CD4-positive, alpha-beta T cell treated with Interleukin-4 for 4 hours (primary cell): ENCODE results near the gene CDKN2D.
"Not testable (repeated sequence)": the region's sequence is repeated elsewhere in the genome, so short reads cannot be mapped to it uniquely, and the experiment has no call there.

Experiments
- DNase-seq: peaks from one replicate; pipeline ENCODE4 v3.0.0-alpha.2; 2020

Gene CDKN2D

DNA sequence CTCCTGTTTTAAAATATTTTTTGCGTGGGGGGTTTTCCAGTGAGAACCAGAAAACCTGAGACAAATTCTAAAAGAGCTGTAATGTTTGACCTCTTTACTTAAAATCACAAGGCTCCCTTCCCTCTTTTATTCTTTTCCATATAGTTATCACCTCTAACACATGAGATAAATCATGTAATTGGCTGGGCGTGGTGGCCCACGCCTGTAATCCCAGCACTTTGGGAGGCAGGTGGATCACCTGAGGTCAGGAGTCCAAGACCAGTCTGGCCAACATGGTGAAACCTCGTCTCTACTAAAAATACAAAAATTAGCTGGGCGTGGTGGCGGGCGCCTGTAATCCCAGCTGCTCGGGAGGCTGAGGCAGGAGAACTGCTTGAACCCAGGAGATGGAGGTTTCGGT lies 17.8 kb downstream of the CDKN2D start:
- not testable (repeated sequence) for DNase-seq

DNA sequence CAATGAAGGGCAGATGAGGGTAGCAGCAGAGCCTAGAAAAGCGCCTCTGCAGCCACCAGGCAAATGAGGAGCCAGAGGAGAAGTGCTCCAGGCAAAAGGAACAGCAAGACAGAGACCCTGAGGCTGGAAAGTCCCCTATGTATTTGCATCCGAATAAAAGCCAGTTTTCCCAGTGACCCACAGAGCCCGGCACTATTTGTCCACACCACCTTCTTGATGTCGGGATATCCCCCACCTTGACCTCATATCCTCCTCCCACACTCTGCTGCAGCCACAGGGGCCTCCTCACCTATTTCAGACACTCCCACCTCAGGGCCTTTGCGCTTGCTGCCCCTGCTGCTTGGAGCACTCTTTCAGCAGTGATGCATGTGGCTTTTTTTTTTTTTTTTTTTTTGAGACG lies 18.4 kb downstream of the CDKN2D start:
- DNase-seq = no peak

DNA sequence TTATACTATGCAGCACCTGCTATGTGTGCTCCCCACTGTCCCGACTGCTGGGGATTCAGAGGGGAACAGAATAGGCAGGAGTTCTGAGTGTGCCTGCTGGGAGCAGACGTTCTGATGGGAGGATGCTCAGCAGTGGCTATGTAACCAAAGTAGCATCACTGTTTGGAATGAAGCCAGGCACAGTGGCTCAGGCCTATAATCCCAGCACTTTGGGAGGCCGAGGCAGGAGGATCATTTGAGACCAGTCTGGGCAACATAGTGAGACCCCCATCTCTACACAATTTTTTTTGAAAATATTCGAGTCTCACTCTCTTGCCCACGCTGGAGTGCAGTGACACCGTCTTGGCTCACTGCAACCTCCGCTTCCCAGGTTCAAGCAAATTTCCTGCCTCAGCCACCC lies 19.0 kb downstream of the CDKN2D start:
- no peak for DNase-seq

DNA sequence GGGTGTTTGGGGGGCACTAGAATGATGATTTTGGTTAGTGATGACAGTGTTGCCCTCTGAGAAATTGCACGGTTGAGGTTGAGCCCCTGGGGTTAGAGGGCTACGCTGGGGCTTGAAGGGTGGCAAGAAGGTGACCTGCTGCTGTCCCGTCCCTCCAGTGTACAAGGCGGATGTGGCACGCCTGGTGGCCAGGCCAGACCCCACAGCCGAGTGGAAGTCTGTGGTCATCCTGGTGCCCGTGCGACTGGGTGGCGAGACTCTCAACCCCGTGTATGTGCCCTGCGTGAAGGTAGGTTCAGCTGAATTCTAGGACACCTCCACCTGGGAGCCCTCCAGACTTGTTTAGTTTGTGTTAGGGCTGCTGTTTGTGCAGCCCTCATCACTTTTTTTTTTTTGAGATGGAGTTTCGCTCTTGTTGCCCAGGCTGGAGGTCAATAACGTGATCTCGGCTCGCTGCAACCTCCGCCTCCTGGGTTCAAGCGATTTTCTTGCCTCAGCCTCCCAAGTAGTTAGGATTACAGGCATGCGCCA lies 20.0 kb downstream of the CDKN2D start:
- DNase-seq = no peak

DNA sequence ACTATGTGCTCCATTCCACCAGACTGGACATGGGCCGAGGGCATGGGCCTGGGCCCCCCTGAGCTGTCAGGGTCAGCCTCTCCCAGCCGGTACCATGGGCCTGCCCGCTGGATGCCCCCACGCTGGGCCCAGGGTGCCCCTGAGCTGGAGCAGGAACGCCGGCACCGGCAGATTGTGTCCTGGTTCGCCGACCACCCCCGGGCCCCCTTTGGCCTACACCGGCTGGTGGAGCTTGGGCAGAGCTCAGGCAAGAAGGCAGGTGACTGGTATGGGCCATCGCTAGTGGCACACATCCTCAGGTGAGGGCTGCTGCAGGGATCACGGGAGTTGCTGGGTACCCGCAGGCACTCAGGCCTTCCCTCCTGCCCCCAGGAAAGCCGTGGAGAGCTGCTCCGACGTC lies 22.0 kb downstream of the CDKN2D start:
- no peak for DNase-seq

DNA sequence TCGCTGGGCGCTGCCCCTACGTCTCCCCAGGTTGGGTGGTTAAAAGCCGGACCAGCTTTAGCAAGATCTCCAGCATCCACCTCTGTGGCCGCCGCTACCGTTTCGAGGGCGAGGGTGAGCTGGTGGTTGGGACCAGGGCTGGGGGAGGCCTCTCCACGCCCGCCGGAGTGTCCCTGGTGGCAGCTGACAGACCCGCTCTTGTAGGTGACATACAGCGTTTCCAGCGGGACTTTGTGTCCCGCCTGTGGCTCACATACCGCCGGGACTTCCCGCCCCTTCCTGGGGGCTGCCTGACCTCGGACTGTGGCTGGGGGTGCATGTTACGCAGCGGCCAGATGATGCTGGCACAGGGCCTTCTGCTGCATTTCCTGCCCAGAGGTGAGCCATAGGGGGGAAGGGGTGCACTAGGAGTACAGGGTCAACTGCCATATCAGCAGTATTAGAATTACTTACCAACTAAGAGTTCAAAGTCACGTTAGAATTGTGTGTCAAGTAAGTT lies 24.0 kb downstream of the CDKN2D start:
- no peak for DNase-seq

DNA sequence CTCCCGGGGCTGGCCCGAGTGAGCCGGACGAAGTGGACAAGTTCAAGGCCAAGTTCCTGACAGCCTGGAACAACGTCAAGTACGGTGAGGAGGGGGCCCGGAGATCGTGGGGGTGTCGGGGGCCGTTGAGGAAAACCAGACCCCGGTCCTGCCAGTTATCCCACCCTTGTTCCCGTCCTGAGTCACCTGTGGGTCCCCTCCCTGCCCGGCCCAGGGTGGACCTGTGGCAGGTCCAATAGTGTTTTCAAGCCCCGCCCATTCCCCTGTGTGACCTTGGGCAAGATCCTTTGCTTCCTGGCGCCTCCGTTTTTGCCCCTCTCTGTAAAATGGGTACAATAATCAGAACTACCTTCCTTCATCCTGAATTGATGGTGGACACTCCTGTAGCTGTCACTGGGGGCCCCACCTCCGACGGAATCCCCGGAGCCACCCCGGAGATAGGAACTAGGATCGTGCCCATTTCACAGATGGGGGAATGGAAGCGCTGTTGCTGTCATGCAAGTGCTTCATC lies 24.5 kb downstream of the CDKN2D start:
- no peak for DNase-seq

DNA sequence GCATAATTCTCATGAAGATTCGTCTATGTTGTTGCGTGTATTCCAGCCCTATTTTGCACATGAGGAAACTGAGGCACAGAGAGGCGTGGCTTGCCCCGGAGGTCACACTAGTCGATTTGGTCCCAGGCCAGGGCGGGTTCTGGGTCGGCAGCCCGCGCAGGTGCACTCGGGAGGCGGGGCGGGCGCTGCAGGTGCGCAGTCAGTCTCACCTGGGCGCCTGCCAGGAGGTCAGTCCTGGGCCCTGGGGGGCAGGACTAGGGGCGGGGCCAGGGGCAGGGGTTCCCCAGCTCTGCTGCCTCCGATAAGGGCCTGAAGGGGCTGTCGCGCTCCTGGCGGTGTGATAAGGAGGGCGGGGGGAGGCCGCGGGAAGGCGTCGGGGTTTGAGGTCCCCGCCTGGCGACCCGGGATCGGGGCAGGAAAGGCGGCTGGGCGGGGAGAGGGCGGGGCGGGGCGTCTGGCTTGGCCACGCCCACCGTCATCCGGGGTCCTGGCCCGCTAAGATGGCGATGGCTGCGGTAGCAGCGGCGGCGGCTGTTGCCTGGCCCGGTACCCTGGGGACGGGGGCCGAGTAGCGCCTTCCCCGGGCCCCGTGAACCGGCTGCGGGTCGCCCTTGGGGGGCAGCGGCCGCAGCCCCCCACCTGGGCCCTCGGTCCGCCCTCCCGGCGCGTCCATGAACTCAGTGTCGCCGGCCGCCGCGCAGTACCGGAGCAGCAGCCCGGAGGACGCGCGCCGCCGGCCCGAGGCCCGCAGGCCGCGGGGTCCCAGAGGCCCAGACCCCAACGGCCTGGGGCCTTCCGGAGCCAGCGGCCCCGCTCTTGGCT lies 25.1 kb downstream of the CDKN2D start, which contains the start of gene ATG4D:
Gene ATG4D (plus strand): TSS at position 485 of the 822 bp plus-strand sequence. CDS start 187 bp downstream, at position 672.
- peak; percentile 73 for DNase-seq

DNA sequence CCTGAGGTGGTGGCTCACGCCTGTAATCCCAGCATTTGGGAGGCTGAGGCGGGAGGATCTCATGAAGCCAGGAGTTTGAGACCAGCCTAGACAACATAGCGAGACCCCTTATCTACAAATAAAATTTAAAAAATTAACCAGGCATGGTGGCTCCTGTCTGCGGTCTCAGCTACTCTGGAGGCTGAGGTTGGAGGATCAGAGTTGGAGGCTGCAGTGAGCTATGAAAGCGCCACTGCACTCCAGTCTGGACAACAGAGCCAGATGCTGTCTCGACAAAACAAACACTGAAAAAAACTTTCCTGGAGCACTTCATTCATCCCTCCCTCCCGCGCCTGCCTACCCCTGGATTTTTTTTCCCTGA lies 25.7 kb downstream of the CDKN2D start:
- DNase-seq = no peak

DNA sequence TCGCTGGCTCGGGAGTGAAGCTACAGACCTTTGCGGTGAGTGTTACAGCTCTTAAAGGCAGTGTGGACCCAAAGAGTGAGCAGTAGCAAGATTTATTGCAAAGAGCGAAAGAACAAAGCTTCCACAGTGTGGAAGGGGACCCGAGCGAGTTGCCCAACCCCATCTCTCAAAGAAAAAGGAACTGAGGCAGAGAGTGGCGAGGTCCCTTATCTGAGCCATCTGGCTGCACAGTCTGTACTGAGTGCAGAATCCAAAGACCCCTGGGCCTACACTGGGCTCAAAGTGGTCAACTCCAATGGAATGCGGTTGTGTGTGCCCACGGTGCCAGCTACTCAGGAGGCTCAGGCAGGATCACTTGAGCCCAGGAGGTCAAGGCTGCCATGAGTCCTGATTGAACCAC lies 29.8 kb downstream of the CDKN2D start:
- DNase-seq = not testable (repeated sequence)

DNA sequence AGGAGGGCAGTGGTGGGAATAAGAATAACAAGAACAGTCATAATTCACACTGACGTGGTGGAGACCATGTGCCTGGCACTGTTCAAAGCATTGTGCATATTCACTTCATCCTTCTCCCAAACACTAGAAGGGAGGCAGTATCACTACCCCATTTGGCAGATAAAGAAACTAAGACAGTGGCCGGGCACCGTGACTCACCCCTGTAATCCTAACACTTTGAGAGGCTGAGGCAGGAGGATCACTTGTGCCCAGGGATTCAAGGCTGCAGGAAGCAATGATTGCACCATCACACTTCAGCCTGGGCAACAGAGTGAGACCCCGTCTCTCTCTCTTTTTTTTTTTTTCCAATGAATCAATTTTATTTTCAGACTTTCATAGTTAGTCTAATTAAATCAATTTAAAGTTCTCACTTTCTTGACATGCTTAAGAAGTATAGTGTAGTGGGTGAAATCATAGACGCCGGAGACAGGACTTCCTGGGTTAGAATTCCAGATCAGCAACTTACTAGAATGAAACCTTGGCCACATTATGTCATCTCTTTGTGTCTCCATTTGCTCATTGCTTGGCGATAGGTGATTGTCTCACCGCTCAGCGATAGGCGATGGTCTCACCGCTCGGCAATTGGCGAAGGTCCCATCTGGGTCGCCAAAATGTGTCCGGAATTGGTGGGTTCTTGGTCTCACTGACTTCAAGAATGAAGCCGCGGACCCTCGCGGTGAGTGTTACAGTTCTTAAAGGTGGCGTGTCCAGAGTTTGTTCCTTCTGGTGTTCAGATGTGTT lies 30.4 kb downstream of the CDKN2D start:
- DNase-seq = no peak

DNA sequence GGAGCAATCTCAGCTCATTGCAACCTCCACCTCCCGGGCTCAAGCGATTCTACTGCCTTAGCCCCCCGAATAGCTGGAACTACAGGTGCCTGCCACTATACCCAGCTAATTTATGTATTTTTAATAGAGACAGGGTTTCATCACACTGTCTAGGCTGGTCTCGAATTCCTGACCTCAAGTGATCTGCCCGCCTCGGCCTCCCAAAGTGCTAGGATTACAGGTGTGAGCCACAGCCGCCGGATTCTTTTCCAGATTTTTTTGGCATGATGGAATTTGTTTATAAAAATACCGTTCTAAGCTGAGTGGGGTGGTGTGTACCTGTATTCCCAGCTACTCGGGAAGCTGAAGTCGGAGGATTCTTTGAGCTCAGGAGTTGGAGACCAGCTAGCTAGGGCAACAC lies 31.1 kb downstream of the CDKN2D start:
- no peak for DNase-seq

DNA sequence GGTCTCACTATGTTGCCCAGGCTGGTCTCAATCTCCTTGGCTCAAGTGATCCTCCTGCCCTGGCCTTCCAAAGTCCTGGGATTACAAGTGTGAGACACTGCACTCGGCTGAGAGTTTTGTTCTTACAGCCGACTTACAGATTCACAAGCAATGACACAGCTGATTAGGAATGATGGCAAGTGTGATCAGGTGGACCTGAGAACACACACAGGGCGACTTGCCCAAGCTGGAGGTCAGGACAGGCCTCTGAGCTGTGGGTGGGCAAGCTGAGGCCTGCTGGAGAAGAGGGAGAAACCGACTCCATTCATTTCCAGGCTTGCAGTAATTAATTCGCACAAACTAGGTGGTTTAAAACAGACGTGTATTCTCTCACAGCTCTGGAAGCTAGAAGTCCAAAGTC lies 33.2 kb downstream of the CDKN2D start:
- DNase-seq = no peak

DNA sequence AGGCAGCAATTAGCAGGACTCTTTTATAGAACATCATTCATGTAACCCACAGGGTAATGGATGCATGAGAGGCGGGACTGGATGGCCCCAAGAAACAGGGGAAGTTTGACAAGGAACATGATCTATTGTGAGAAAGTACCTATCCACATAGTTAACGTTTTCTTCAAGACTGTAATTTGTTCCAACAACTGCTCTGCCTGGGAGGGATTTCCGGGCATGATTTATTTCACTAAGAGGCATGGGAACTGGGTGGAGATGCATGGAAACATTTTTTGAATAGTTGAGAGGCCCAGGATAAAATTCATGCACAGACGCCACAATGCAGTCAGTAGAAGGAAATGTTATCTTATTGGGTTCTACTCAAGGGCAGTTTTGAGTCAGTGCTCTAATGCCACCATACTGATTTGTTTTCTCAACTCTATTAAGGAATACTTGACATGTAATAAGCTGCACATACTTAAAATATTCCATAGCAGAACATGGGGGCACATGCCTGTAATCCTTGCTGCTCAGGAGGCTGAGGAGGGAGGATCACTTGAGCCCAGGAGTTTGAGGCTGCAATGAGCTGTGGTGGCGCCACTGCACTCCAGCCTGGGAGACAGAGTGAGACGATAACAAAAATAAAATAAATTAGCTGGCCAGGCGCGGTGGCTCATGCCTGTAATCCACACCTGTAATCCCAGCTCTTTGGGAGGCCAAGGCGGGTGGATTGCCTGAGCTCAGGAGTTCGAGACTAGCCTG lies 35.0 kb downstream of the CDKN2D start:
- no peak for DNase-seq

DNA sequence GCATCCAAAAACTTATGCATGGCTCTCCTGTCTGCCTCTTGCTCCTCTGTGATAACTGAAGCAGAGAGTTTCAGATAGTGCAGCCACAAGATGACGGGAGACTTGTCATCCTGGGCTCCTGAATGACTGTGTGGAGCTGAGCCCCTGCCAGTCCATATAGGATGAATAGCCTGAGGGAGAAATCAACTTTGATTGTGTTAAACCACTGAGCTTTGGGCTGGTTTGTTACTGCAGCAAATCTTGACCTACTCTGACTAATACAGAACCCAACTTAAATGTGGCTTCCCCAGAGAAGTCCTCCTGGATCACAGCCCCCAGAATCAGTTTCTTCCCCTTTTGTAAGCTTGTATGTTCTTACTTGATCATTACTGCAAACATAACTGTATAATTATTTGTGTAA lies 36.3 kb downstream of the CDKN2D start:
- no peak for DNase-seq

DNA sequence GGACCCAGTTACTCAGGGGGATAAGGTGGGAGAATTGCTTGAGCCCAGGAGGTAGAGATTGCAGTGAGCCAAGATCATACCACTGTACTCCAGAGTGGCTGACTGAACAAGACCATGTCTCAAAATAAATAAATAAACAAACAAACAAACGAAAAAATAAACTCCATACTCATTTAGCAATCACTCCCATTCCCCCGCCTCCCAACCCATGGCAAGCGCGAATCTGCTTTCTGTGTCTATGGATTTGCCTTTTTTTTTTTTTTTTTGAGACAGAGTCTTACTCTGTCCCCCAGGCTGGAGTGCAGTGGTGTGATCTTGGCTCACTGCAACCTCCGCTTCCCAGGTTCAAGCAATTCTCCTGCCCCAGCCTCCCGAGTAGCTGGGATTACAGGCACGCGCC lies 41.9 kb downstream of the CDKN2D start:
- not testable (repeated sequence) for DNase-seq

DNA sequence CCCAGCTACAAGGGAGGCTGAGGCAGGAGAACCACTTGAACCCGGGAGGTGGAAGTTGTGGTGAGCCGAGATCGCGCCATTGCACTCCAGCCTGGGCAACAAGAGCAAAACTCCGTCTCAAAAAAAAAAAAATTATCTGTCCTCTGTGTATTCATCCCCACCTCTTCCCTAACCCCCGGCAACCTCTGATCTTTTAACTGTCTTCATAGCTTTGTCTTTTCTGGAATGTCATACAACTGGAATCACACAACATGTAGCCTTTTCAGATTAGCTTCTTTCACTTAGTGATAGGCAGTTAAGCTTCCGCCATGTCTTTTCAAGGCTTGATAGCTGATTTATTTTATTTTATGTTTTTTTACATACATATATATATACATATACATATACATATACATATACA lies 43.1 kb downstream of the CDKN2D start:
- no peak for DNase-seq

DNA sequence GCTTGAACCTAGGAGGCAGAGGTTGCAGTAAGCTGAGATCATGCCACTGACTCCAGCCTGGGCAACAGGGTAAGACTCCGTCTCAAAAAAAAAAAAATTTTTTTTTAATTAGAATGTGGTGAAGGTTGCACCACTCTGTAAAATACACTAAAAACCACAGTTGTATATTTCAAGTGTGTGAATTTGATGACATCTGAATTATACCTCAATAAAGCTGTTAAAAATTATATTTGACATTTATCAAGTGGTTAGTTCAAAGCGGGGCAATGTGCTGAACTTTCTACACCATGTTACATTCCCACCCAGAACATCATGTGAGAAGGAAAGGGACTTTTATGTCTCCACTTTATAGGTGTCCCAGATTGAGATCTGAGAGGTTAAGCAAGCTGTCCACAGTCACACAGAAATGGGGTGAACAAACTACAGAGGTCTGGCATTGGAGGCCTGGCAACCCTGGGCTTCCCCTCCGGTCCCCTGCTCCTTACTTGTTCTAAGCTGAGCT lies 45.6 kb downstream of the CDKN2D start:
- peak; percentile 53 for DNase-seq

DNA sequence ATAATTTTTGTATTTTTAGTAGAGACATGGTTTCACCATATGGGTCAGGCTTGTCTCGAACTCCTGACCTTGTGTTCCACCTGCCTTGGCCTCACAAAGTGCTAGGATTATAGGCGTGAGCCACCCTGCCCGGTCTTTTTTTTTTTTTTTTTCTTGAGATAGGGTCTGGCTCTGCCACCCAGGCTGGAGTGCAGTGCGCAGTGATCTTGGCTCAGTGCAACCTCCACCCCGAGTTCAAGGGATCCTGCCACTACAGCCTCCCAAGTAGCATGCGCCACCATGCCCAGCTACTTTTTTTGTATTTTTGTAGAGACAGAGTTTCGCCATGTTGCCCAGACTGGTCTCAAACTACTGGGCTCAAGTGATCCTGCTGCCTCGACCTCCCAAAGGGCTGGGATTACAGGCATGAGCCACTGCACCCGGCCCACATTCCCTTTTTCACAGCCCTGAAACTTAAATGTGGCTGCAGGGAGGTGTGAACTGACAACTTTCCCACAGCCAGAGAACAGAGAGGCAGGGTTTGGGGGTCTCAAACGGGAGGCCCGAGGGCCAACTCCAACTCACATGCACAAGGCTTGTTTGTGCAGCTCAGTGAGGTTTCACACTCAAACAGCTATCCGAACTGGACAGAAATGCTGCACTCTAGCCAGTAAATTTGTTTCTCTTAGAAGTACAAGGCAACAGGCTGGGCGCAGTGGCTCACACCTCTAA lies 47.2 kb downstream of the CDKN2D start:
- no peak for DNase-seq

DNA sequence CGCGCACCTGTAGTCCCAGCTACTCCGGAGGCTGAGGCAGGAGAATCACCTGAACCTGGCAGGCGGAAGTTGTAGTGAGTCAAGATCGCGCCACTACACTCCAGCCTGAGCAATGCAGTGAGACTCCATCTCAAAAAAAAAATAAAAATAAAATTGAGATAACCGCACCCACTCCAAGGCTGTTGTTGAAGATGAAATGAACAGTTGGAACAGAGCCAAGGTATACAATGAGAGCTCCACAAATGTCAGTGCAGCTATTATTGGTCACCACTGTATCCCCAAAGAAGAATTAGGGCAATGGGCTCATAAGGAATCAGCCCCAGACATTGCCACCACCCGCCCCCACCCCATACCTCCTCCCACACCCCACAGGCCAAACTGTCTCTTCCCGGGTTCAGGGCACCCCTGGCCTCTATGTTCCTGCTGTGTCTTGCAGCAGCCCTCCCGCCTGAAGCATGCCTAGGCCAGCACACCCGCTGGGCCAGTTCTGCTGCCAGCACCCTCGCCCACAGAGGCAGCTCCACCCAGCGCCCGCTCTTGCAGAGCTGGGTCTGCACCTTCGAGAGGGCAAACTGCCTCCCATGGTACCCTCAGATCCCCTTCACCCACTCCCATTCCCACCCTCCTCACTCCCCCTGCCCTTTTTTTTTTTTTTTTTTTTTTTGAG lies 48.0 kb downstream of the CDKN2D start:
- DNase-seq = no peak

DNA sequence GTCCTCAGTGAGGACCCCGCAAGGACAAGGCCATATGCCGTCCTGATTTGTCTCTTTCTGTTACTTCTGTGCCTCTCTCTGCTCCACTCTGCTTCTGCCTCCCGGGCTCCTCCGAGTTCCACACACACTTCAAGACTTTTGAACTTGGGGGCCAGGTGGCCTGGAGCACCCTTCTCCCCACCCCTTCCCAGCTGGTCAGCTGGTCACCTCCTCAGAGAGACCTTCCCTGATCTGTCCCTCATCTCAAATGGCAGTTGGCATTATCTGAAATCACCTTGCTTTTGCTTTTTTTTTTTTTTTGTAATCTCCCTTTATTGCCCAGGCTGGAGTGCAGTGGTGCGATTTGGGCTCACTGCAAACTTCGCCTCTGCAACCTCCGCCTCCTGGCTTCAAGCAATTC lies 49.4 kb downstream of the CDKN2D start:
- no peak for DNase-seq
